Kidney (tissue), 14 donors: Measurements from ENCODE around the gene HNF1B. TPM values are rescaled to one million over a fixed set of nuclear protein-coding genes. Genes with fewer than 3 reads are reported as not detected.

Source experiments
- DNase-seq, 5 donors: peaks; one replicate each; pipeline ENCODE4 v3.0.0-alpha.2; 2013 to 2020
- FAIRE-seq: peaks from 2 replicates; lab custom pipeline; 2012; peaks lifted over from hg19 to GRCh38; lab: Jason Lieb, UNC
- H3K27ac ChIP-seq, 2 donors: one replicate each; pipeline ENCODE4 v1.7.0; 2013; ENCODE audit warnings: low read depth in 2 of 2, low read length in 2 of 2, inconsistent platforms in 1 of 2
- H3K27me3 ChIP-seq: one replicate; pipeline ENCODE4 v1.7.1; 2013; ENCODE audit warnings: low read length, inconsistent platforms; ENCODE audit not compliant: control insufficient read depth, insufficient read depth
- H3K36me3 ChIP-seq, 3 donors: one replicate each; pipeline versions ENCODE4 v1.7.0 to v1.7.1; 2013; ENCODE audit warnings: low read length in 3 of 3, control low read depth in 1 of 3, inconsistent platforms in 1 of 3; ENCODE audit not compliant: insufficient read depth in 3 of 3, control insufficient read depth in 2 of 3
- H3K4me1 ChIP-seq, 3 donors: one replicate each; pipeline versions ENCODE4 v1.7.0 to v1.7.1; 2013; ENCODE audit warnings: low read length in 3 of 3, inconsistent platforms in 1 of 3, low read depth in 1 of 3; ENCODE audit not compliant: control insufficient read depth in 2 of 3, insufficient read depth in 2 of 3
- H3K4me3 ChIP-seq, 3 donors: one replicate each; pipeline versions ENCODE4 v1.7.0 to v1.8.1; 2013; ENCODE audit warnings: low read length in 3 of 3, control low read depth in 1 of 3, inconsistent platforms in 1 of 3
- H3K9ac ChIP-seq, 3 donors: one replicate each; pipeline versions ENCODE4 v1.7.0 to v1.7.1; 2013; ENCODE audit warnings: low read length in 3 of 3, control low read depth in 1 of 3, inconsistent platforms in 1 of 3
- H3K9me3 ChIP-seq, 3 donors: one replicate each; pipeline versions ENCODE4 v1.7.0 to v1.7.1; 2013; ENCODE audit warnings: low read length in 3 of 3, control low read depth in 1 of 3, inconsistent platforms in 1 of 3; ENCODE audit not compliant: control insufficient read depth in 2 of 3, insufficient read depth in 1 of 3
- CTCF ChIP-seq: IDR thresholded peaks from 3 replicates; pipeline ENCODE4 v1.5.1; 2012; ENCODE audit warnings: mild to moderate bottlenecking, moderate library complexity, borderline replicate concordance; ENCODE audit not compliant: insufficient read depth; ENCODE audit errors: extremely low read depth
- intact Hi-C: fragments of 100-400 bp; cut with DNase I; formaldehyde crosslinking; loops from one replicate; pipeline ENCODE4 v1.11.1; 2022
- polyA plus RNA-seq: library from polyadenylated mRNA; stranded (reverse); fragments of 350-450 nt; fragmentation: Illumina TruSeq; extraction: RNeasy Lipid Tissue Mini Kit (QIAGEN cat#74804); gene quantifications from one replicate; pipeline ENCODE4 v1.2.3, GENCODE V29; 2014; ENCODE audit warnings: low read depth, low replicate concordance; ENCODE audit not compliant: insufficient read depth
- total RNA-seq: library from RNA; stranded (reverse); fragmentation: NEBNext Ultra II Directional; extraction: Animal tissue kit (Norgen Biotek cat#: 25700); gene quantifications from one replicate; pipeline ENCODE4 v1.2.1, GENCODE V29; 2021
- donor health status: control.
- donor health status: control.
- donor health status: control.
- donor health status: control.
- donor health status: control.
- donor health status: DM: yes; HTN: yes; CAD: no.
- donor health status: Normal renal cell carcinoma (clear cell type).

Gene HNF1B
- total and polyA plus RNA-seq, 2 donors from 2014 or later = 84.1 to 185 TPM

- intact Hi-C loops = no loop called here
- no peak overlapping the region for H3K9ac ChIP-seq
- H3K36me3 ChIP-seq = no peaks in the 10 kb centered on the region
- no peak overlapping the region for H3K4me3 ChIP-seq
- H3K27ac ChIP-seq = no peak overlapping the region
- TF ChIP-seq CTCF = no peak
- H3K27me3 ChIP-seq = no peaks in the 10 kb centered on the region
- DNase-seq (no peak), FAIRE-seq (no peak)
- peaks cover 0 to 4% (median 4%) of the 10 kb centered on the region in 3 donors for H3K4me1 ChIP-seq
- no peaks in the 10 kb centered on the region for H3K9me3 ChIP-seq
These were observed 71.5 kb downstream of the HNF1B start for GRCh38 chr17:37673386-37673785.

- no peaks in the 10 kb centered on the region for H3K27me3 ChIP-seq
- H3K4me3 ChIP-seq = no peak overlapping the region
- no peak for TF ChIP-seq CTCF
- no peaks in the 10 kb centered on the region for H3K36me3 ChIP-seq
- intact Hi-C loops = no loop called here
- no peak overlapping the region for H3K9ac ChIP-seq
- no peaks in the 10 kb centered on the region for H3K9me3 ChIP-seq
- H3K4me1 ChIP-seq = peaks cover 0 to 4% (median 4%) of the 10 kb centered on the region in 3 donors
- FAIRE-seq = no peak
- no peak overlapping the region for H3K27ac ChIP-seq
- no peak for DNase-seq
These were observed 72.2 kb downstream of the HNF1B start for GRCh38 chr17:37672548-37673078.

- H3K36me3 ChIP-seq = no peaks in the 10 kb centered on the region
- no peaks in the 10 kb centered on the region for H3K27me3 ChIP-seq
- H3K9me3 ChIP-seq = no peaks in the 10 kb centered on the region
- no peak for TF ChIP-seq CTCF
- H3K4me1 ChIP-seq = peaks cover 0 to 4% (median 4%) of the 10 kb centered on the region in 3 donors
- H3K4me3 ChIP-seq = no peak overlapping the region
- no peak overlapping the region for H3K9ac ChIP-seq
- no peak for FAIRE-seq
- DNase-seq = no peak
- H3K27ac ChIP-seq = no peak overlapping the region
- intact Hi-C loops = no loop called here
These were observed 72.9 kb downstream of the HNF1B start for GRCh38 chr17:37671824-37672547.
